D721Med (cell line): ENCODE measurements around the gene ADGRL3.

ENCODE experiments used
- DNase-seq: peaks from one replicate; pipeline ENCODE4 v3.0.0; 2011; ENCODE audit warnings: low spot score; ENCODE audit not compliant: insufficient read length
- FAIRE-seq: peaks from 2 replicates; lab custom pipeline; 2011; peaks lifted over from hg19 to GRCh38; lab: Jason Lieb, UNC
- CTCF ChIP-seq: IDR thresholded peaks from 2 replicates; pipeline ENCODE4 v1.5.1; 2012; ENCODE audit warnings: mild to moderate bottlenecking, control low read depth; ENCODE audit not compliant: insufficient read depth; ENCODE audit errors: missing control alignments

ADGRL3 gene

GRCh38 chr4:61913619-61914018 is 713.5 kb downstream of the ADGRL3 start:
- FAIRE-seq (no peak), DNase-seq (no peak)

GRCh38 chr4:61915501-61915900 is 715.4 kb downstream of the ADGRL3 start:
- FAIRE-seq (no peak), DNase-seq (no peak)
- no peak for TF ChIP-seq CTCF

More at GRCh38 chr4:61913619-61914018, 713.5 kb downstream of the ADGRL3 start:
- TF ChIP-seq CTCF: no peak

- FAIRE-seq (no peak), DNase-seq (no peak)
- TF ChIP-seq CTCF: no peak
Measured at GRCh38 chr4:61918507-61918906, 718.4 kb downstream of the ADGRL3 start.

GRCh38 chr4:61918987-61919386 is 718.9 kb downstream of the ADGRL3 start:
- TF ChIP-seq CTCF: no peak
- FAIRE-seq (no peak), DNase-seq (no peak)

- no peak for FAIRE-seq
Measured at GRCh38 chr4:61919561-61919960, 719.4 kb downstream of the ADGRL3 start.

GRCh38 chr4:61921920-61922319 is 721.8 kb downstream of the ADGRL3 start:
- FAIRE-seq: no peak
- no peak for DNase-seq
- TF ChIP-seq CTCF: no peak

More at GRCh38 chr4:61919561-61919960, 719.4 kb downstream of the ADGRL3 start:
- no peak for TF ChIP-seq CTCF
- DNase-seq: no peak

GRCh38 chr4:61922766-61923165 is 722.6 kb downstream of the ADGRL3 start:
- FAIRE-seq: no peak
- no peak for DNase-seq
- TF ChIP-seq CTCF: no peak
